Esophagus squamous epithelium (tissue), 4 donors: ENCODE results near the gene CMTM6.

Source experiments
- CTCF ChIP-seq, 6 experiments: fragments of 450-650 bp in 4 of 6; fragments of 200-600 bp in 2 of 6; sonication (generic) in 2 of 6; IDR thresholded peaks; one replicate each; pipeline ENCODE4 v1.5.1; 2016 to 2019; ENCODE audit warnings: antibody characterized with exemption in 6 of 6, mild to moderate bottlenecking in 4 of 6, moderate library complexity in 4 of 6
- POLR2A ChIP-seq, 4 donors: fragments of 450-650 bp; IDR thresholded peaks; one replicate each; pipeline ENCODE4 v1.6.1; 2017; ENCODE audit warnings: antibody characterized with exemption in 4 of 4, mild to moderate bottlenecking in 4 of 4, moderate library complexity in 3 of 4

GRCh38 chr3:32456429-32457130 is 46.1 kb downstream of the CMTM6 start:
- TF ChIP-seq CTCF (IDR thresholded peaks at IDR 0.05) (no peak), POLR2A (IDR thresholded peaks at IDR 0.05) (no peak)
